Liver (tissue), 9 donors: ENCODE data around the gene MRC1. TPM values are rescaled to one million over a fixed set of nuclear protein-coding genes. Genes with fewer than 3 reads are reported as not detected.

Source experiments
- DNase-seq: peaks from one replicate; pipeline ENCODE4 v3.0.0-alpha.2; 2017; ENCODE audit warnings: low spot score
- H3K27ac ChIP-seq, 2 donors: one replicate each; pipeline ENCODE4 v1.7.0; 2013; ENCODE audit warnings: inconsistent platforms in 2 of 2, low read length in 2 of 2, control low read depth in 1 of 2, low read depth in 1 of 2, mild to moderate bottlenecking in 1 of 2
- H3K27me3 ChIP-seq, 4 donors: one replicate each; pipeline versions ENCODE4 v1.6.1 to v1.7.0; 2013; ENCODE audit warnings: low read length in 3 of 4, inconsistent platforms in 1 of 4, mild to moderate bottlenecking in 1 of 4, moderate library complexity in 1 of 4; ENCODE audit not compliant: control insufficient read depth in 4 of 4, insufficient read depth in 4 of 4
- H3K36me3 ChIP-seq, 4 donors: one replicate each; pipeline versions ENCODE4 v1.6.1 to v1.7.0; 2013; ENCODE audit warnings: low read length in 3 of 4, mild to moderate bottlenecking in 3 of 4, low read depth in 1 of 4, moderate library complexity in 1 of 4; ENCODE audit not compliant: control insufficient read depth in 4 of 4, insufficient read depth in 3 of 4
- H3K4me1 ChIP-seq, 4 donors: one replicate each; pipeline versions ENCODE4 v1.6.1 to v1.7.0; 2013; ENCODE audit warnings: low read length in 3 of 4, mild to moderate bottlenecking in 3 of 4, moderate library complexity in 1 of 4; ENCODE audit not compliant: control insufficient read depth in 4 of 4, insufficient read depth in 4 of 4
- H3K4me3 ChIP-seq, 3 donors: one replicate each; pipeline versions ENCODE4 v1.6.1 to v1.7.0; 2013; ENCODE audit warnings: low read length in 3 of 3, control low read depth in 1 of 3, low read depth in 1 of 3, mild to moderate bottlenecking in 1 of 3
- H3K9ac ChIP-seq, 2 donors: one replicate each; pipeline ENCODE4 v1.7.0; 2013; ENCODE audit warnings: low read length in 2 of 2, mild to moderate bottlenecking in 2 of 2, moderate library complexity in 2 of 2, control low read depth in 1 of 2, low read depth in 1 of 2
- H3K9me3 ChIP-seq, 4 donors: one replicate each; pipeline versions ENCODE4 v1.6.1 to v1.7.0; 2013; ENCODE audit warnings: low read length in 3 of 4; ENCODE audit not compliant: control insufficient read depth in 4 of 4
- EGR1 ChIP-seq, 2 donors: IDR thresholded peaks; 2 replicates each; pipeline ENCODE4 v1.6.1; 2016 to 2018; ENCODE audit warnings: antibody characterized with exemption in 2 of 2, low read depth in 2 of 2
- JUND ChIP-seq, 2 donors: IDR thresholded peaks; 2 replicates each; pipeline ENCODE4 v1.6.1; 2016; ENCODE audit warnings: antibody characterized with exemption in 2 of 2
- RAD21 ChIP-seq, 2 donors: IDR thresholded peaks; 2 replicates each; pipeline ENCODE4 v1.6.1; 2016; ENCODE audit warnings: antibody characterized with exemption in 2 of 2, mild to moderate bottlenecking in 2 of 2
- REST ChIP-seq: IDR thresholded peaks from 2 replicates; pipeline ENCODE4 v1.6.1; 2016; ENCODE audit warnings: antibody characterized with exemption, mild to moderate bottlenecking
- TAF1 ChIP-seq: conservative IDR thresholded peaks from 2 replicates; pipeline ENCODE4 v1.6.1; 2016; ENCODE audit warnings: antibody characterized with exemption, mild to moderate bottlenecking
- ZBTB33 ChIP-seq: IDR thresholded peaks from 2 replicates; pipeline ENCODE4 v1.6.1; 2016; ENCODE audit warnings: antibody characterized with exemption
- WGBS: extraction: QIAGEN DNeasy Blood & Tissue Kit; methylation state at CpG from one replicate; pipeline ENCODE4 v1.1.7; 2013; 5-methylcytosine and 5-hydroxymethylcytosine counted together
- polyA plus RNA-seq, 2 donors: library from polyadenylated mRNA; stranded (reverse) in 1 of 2; unstranded in 1 of 2; fragments of 200-250 nt in 1 of 2; fragments of >200 nt in 1 of 2; fragmentation: Nextera tagmentation in 1 of 2; extraction: Ambion mirVana in 1 of 2; gene quantifications; one replicate each; pipeline versions ENCODE4 v1.2.1 to v1.2.3, GENCODE V29; 2013 to 2015
- total RNA-seq, 2 donors: library from RNA; depleted of rRNA; stranded (reverse); fragments of >200 nt; gene quantifications; one replicate each; pipeline ENCODE4 v1.2.3, GENCODE V29; 2014
- donor health status: healthy.
- donor health status: healthy.
- donor health status: healthy.
- donor health status: healthy.
- donor health status: healthy.

Gene MRC1
- total and polyA plus RNA-seq, 4 donors, result 9.2 to 47.0 (median 34.1) TPM

DNA sequence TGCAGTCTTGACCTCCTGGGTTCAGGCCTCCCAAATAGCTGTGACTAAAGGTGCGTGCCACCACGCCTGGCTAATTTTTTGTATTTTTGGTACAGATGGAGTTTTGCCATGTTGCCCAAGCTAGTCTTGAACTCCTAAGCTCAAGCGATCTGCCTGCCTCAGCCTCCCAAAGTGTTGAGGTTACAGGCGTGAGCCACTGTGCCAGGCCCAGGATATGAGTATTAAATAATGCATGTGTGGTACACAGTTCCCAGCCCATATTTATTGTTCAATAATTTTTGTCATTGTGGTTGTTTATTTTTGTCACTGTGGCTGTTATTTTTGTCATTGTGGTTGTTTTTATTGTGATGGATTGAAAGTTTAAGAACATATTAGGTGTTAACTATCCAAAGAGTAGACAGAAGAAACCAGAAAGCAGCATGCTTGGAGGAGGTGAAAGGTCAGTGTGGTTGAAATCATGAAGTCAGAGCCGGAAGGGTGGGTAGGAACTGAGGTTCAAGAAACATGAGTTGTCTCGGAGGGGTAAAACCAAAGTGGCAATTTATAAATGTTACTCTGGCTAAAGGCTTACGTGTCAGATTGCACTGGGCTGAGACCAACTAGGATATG lies 45.0 kb downstream of the MRC1 start (continued):
- no peak for TF ChIP-seq ZBTB33
- TF ChIP-seq TAF1, result no peak

GRCh38 chr10:17857040-17857439 lies 47.9 kb downstream of the MRC1 start:
- Histone ChIP-seq H3K36me3 (no peaks in the 10 kb centered on the region), H3K4me3 (no peak overlapping the region), H3K9ac (no peak overlapping the region), H3K27ac (no peak overlapping the region), H3K27me3 (no peaks in the 10 kb centered on the region), H3K4me1 (no peaks in the 10 kb centered on the region), H3K9me3 (peaks cover 0 to 2% (median 0%) of the 10 kb centered on the region in 4 donors)
- no peak for DNase-seq
- WGBS, result 51% methylated on average over 3 of the region's 3 CpGs
- TF ChIP-seq TAF1 (no peak), ZBTB33 (no peak), EGR1 (IDR thresholded peaks at IDR 0.05; ENCODE audit: low read depth in 2 of 2) (no peak), JUND (IDR thresholded peaks at IDR 0.05) (no peak)

DNA sequence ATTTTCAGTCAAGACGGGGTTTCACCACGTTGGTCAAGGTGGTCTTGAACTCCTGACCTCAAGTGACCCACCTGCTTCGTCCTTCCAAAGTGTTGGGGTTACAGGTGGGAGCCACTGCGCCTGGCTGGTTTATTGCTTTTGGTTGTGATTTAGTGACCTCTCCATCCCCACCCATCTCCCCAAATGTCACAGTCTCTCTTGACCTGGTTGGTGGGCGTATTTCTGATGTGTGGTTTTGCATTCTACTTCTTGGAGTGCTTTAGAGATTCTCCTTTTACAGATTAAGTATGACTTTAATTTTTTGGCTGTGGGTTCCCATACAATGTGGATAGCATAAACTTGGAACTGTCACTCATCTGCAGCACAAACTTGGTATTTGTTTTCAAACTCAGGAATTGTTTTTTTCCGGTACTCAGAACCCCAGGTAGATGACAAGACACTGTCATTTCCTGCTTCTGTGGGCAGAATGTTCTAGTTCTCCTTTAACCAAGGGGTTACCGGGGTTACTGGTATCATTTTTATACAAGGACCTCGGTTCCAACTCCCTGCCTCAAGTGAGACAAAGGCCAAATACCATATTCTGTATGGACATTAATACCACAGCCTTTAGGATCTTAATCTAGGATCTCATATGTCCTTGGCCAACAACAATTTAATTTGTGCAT lies 50.5 kb downstream of the MRC1 start:
- Histone ChIP-seq H3K4me1 (no peaks in the 10 kb centered on the region), H3K9me3 (peaks cover 0 to 2% (median 0%) of the 10 kb centered on the region in 4 donors), H3K4me3 (no peak overlapping the region), H3K27ac (no peak overlapping the region), H3K36me3 (no peaks in the 10 kb centered on the region), H3K9ac (no peak overlapping the region), H3K27me3 (no peaks in the 10 kb centered on the region)
- TF ChIP-seq REST, result no peak
- TF ChIP-seq RAD21 (IDR thresholded peaks at IDR 0.05), result no peak
- 72% methylated on average over 8 of the region's 8 CpGs for WGBS
- no peak for DNase-seq
